Measurements from ENCODE around the gene BMERB1. TPM values are rescaled to one million over a fixed set of nuclear protein-coding genes. Genes with fewer than 3 reads are reported as not detected.
A peak's percentile ranks its signal among the peaks of the same experiment; 100 is the strongest.

Gene BMERB1
- total RNA-seq, 1 experiment from 2014 or later: 3.8 TPM

DNA sequence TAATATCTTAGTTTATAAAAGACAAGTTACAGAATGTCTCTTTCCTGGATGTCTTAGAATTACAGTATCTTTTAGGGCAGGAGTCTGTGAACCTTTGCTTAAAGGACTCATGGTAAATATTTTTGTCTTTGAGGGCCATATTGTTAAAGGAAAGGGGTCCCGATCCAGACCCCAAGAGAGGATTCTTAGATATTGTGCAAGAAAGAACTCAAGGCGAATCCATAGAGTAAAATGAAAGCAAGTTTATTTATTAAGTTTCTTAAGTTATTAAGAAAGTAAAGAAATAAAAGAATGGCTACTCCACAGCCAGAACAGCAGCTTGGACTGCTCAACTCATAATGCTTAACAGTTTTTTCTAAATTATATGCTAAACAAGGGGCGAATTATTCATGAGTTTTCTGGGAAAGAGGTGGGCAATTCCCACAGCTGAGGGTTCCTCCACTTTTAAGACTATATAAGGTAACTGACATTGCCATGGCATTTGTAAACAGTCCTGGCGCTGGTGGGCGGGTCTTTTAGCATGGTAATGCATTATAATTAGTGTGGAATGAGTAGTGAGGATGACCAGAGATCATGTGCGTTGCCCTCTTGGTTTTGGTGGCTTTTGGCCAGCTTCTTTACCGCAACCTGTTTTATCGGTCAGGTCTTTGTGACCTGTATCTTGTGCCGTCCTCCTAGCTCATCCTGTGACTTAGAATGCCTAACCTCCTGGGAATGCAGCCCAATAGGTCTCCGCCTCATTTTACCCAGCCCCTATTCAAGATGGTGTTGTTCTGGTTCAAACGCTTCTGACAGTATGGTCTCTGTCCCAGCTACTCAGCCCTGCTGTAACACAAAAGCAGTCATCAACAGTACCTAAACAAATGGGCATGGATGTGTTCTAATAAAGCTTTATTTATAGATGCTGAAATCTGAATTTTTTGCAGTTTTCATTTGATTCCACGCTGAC, 53.2 kb downstream of the BMERB1 start:
- Histone ChIP-seq H3F3A (ENCODE audit: low read length, unreplicated experiment) (no peaks in the 10 kb centered on the region), H3K4me1 (ENCODE audit: insufficient read depth, low read length) (peaks cover 18% of the 10 kb centered on the region), H3K4me3 (ENCODE audit: low read length) (no peak overlapping the region), H3K4me2 (ENCODE audit: low read length) (no peak overlapping the region), H3K27me3 (ENCODE audit: low read length) (no peaks in the 10 kb centered on the region), H3K27ac (ENCODE audit: low read length) (no peak overlapping the region), H3K36me3 (ENCODE audit: low read depth, low read length) (no peaks in the 10 kb centered on the region), H3K9me2 (replicated peaks; ENCODE audit: low read length) (no peaks in the 10 kb centered on the region), H3K9ac (ENCODE audit: low read length) (no peak overlapping the region), H4K20me1 (ENCODE audit: low read length) (no peaks in the 10 kb centered on the region), H3K79me2 (ENCODE audit: low read length) (no peaks in the 10 kb centered on the region), H2AFZ (ENCODE audit: low read length) (no peak overlapping the region), H3K9me3 (ENCODE audit: low read length) (no peaks in the 10 kb centered on the region)
- no peak for TF ChIP-seq EZH2phosphoT487 (IDR thresholded peaks at IDR 0.05; ENCODE audit: borderline replicate concordance, low read length)
- no peak for TF ChIP-seq EZH2 (IDR thresholded peaks at IDR 0.05; ENCODE audit: low read length, unreplicated experiment)
- TF ChIP-seq, protein P1, sequence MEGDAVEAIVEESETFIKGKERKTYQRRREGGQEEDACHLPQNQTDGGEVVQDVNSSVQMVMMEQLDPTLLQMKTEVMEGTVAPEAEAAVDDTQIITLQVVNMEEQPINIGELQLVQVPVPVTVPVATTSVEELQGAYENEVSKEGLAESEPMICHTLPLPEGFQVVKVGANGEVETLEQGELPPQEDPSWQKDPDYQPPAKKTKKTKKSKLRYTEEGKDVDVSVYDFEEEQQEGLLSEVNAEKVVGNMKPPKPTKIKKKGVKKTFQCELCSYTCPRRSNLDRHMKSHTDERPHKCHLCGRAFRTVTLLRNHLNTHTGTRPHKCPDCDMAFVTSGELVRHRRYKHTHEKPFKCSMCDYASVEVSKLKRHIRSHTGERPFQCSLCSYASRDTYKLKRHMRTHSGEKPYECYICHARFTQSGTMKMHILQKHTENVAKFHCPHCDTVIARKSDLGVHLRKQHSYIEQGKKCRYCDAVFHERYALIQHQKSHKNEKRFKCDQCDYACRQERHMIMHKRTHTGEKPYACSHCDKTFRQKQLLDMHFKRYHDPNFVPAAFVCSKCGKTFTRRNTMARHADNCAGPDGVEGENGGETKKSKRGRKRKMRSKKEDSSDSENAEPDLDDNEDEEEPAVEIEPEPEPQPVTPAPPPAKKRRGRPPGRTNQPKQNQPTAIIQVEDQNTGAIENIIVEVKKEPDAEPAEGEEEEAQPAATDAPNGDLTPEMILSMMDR (conservative IDR thresholded peaks at IDR 0.05; ENCODE audit: low read depth, low read length): no peak
- BruUV-seq (replicated peaks): no TSS peak
- ChIA-PET CTCF (no interaction called here), POLR2A (ENCODE audit: unreplicated experiment) (no interaction called here)
- DNase-seq (no peak), ATAC-seq (no peak)
- intact Hi-C loops (cut with micrococcal nuclease): loop anchor here (10.0 kb wide), 1 partner anchor 67 kb away; no protein-coding TSS in a partner anchor

DNA sequence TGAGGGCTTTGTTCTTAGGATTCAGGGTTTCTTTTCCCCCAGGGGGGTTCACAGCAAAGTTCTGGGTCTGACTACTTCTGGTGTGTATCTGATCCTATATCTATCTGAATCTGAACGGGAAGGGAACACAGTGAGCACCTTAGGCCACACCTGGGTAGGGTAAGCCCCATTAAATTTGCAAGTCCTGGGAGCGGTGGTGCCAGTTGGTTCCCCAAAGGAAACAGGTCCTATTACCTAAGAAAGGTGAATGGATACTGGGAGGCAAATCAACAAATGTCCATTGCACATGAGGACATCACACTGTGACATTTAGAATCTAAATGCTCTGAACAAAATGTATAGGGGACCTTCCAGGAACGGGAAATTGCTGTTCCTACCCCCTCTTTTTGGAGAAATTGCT, 54.6 kb downstream of the BMERB1 start:
- ATAC-seq (no peak), DNase-seq (no peak)
- intact Hi-C loops (cut with micrococcal nuclease): loop anchor here (10.0 kb wide), 1 partner anchor 66 kb away; no protein-coding TSS in a partner anchor
- TF ChIP-seq, protein P1 (conservative IDR thresholded peaks at IDR 0.05; ENCODE audit: low read depth, low read length): no peak
- TF ChIP-seq EZH2phosphoT487 (IDR thresholded peaks at IDR 0.05; ENCODE audit: borderline replicate concordance, low read length) (no peak), EZH2 (IDR thresholded peaks at IDR 0.05; ENCODE audit: low read length, unreplicated experiment) (no peak)
- Histone ChIP-seq H3K36me3 (ENCODE audit: low read depth, low read length) (no peaks in the 10 kb centered on the region), H3K4me3 (ENCODE audit: low read length) (no peak overlapping the region), H3K9ac (ENCODE audit: low read length) (peak overlapping the region; percentile 63), H3K4me1 (ENCODE audit: insufficient read depth, low read length) (peaks cover 19% of the 10 kb centered on the region), H3K4me2 (ENCODE audit: low read length) (peak overlapping the region; percentile 75), H3K27me3 (ENCODE audit: low read length) (no peaks in the 10 kb centered on the region), H3K27ac (ENCODE audit: low read length) (peak overlapping the region; percentile 93), H3K79me2 (ENCODE audit: low read length) (no peaks in the 10 kb centered on the region), H2AFZ (ENCODE audit: low read length) (no peak overlapping the region), H3F3A (ENCODE audit: low read length, unreplicated experiment) (no peaks in the 10 kb centered on the region), H4K20me1 (ENCODE audit: low read length) (no peaks in the 10 kb centered on the region), H3K9me2 (replicated peaks; ENCODE audit: low read length) (no peaks in the 10 kb centered on the region), H3K9me3 (ENCODE audit: low read length) (no peaks in the 10 kb centered on the region)
- POLR2A ChIA-PET (ENCODE audit: unreplicated experiment): interaction anchor here (0.5 kb wide), 1 partner anchor 156 kb away, joined by 4 read pairs; no protein-coding TSS in a partner anchor
- no TSS peak for BruUV-seq (replicated peaks)
- CTCF ChIA-PET: no interaction called here
